T47D (cell line): ENCODE measurements around the gene FBLN2.
A peak's percentile ranks its signal among the peaks of the same experiment; 100 is the strongest.

Experiments
- DNase-seq, 2 experiments: peaks; one replicate each; pipeline versions ENCODE4 v3.0.0 to v3.0.0-alpha.2; 2011 to 2012; ENCODE audit warnings: low read depth in 1 of 2, low spot score in 1 of 2
- JUND ChIP-seq: IDR thresholded peaks from 2 replicates; pipeline ENCODE4 v1.6.1; 2012; ENCODE audit warnings: low read depth
- in situ Hi-C: cut with HindIII; loops from 2 replicates; pipeline ENCODE4 v1.10.0; 2016; ENCODE audit warnings: low sequenced_read_pairs, low pct_unique_long_range_greater_than_20kb

Gene FBLN2

DNA sequence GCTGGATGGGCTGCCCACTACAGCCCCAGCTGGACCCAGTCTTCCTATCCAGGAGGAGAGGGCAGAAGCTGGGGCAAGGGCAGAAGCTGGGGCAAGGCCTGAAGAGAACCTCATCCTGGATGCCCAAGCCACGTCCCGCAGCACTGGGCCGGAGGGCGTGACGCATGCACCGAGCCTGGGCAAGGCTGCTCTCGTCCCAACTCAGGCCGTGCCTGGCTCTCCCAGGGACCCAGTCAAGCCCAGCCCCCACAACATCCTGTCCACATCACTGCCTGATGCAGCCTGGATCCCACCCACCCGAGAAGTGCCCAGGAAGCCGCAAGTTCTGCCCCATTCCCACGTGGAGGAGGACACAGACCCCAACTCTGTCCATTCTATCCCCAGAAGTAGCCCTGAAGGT, 22.3 kb downstream of the FBLN2 start:
- in situ Hi-C loops: no loop called here
- no peak for TF ChIP-seq JUND
- no peak for DNase-seq

DNA sequence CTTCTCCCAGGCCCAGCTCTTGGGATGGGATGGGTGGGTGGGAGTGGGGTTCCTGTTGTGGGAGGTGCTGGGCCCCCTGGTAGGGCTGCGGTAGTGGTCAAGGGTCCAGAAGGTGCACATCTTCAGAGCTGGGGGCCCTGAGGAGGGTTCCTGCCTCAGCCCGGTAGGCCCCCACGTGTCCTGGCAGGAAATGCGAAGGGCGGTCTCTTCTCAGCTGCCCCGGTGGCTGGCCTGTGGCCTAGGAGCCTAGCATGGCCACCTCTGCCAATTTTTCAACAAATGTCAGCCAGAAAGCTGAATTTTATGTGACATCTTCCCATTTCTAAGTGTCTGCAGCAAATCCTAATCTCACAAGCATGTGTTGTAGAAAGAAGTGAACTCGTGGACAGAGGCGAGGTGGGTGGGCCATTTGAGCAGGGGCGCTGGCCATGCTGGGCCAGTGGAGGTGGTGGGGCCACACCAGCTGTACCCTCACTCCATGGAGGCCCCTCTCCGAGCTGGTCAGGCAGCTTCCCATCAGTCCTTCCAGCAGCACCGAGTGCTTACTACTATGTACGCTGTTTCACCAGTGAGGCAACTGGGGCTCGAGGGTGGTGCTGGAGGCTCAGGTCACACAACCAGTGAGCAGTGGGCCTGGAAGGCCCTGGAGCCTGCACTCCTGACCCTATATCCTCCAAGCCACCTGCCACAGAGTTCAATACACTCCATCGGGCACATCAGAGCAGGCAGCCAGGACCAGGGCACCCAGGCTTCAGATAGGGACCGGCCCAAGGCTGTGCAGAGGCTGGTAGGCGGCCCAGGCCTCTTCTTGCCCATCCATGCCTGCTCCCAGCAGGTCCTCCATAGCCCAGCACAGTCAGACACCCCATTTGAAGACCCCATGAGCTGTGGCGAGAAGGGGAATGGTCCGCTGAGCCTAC, 23.2 kb downstream of the FBLN2 start:
- TF ChIP-seq JUND: no peak
- in situ Hi-C loops: no loop called here
- no peak for DNase-seq

DNA sequence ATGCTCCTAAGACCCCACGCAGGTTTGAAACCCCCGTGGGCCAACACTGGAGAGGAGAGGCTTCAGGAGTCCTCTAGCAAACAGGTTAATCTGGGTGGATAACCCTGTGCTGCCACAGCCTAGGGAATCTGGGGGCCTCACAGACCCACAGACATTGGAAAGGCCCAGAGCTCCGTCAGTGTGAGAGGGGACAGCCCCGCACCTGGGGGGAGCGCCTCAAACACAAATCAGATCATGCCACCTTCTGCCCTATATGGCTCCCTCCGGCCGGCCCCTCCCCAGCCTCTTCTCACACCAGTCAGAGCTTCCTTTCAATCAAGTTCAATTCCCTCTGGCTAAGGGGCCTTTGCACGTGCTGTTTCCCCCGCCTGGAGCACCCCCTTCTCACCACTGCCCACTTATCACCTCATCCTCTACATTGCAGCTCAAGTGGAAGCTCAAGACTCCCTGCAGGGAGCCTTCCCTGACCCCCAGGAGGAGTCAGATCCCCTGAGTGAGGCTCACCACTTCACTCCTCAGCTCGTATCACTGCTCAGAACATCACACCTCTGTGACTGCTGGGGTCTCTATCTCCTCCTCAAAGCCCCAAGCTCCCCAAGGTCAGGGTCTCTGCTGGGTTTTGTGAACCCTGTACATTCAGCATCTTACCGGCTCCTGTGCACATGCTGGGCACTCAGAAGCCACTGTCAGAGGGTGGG, 24.1 kb downstream of the FBLN2 start:
- DNase-seq: no peak
- TF ChIP-seq JUND: no peak
- in situ Hi-C loops: no loop called here

DNA sequence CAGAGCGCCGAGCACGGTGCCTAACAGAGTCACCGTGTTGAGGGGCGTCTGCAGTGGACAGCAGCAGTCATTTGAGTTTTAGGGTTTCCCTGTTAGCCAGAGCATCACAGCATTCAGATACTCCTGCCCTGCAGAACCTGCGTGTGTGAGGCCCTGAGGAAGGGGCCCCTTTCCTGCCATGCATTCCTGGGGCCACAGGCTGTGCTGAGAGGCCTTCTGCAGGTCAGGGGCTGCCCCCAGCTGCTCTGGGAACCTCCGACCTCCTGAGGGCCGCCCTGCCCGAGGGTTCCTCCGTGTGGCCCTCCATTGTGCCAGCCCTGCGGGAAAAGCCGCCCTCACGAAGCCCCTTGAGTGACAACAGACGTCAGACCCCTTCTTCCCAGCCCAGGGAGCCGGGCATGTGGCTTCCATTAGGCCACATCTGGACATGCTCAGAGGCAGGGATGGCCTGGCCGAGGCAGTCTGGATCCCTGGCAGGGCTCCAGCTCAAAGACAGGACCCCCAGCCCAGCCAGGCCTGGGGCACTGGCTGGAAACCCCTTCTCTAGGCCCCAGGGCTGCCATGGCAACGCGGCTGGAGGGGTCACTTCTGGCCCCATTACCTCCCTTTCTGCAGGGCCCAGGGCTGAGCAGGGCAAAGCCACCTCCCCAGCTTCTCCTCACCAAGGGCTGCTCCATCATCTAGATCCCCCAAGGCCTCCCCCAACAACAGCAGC, 25.3 kb downstream of the FBLN2 start:
- in situ Hi-C loops: no loop called here
- DNase-seq: no peak
- TF ChIP-seq JUND: no peak

- no peak for DNase-seq
- in situ Hi-C loops: no loop called here
- no peak for TF ChIP-seq JUND
Observed at GRCh38 chr3:13574798-13575451, 26.0 kb downstream of the FBLN2 start.

DNA sequence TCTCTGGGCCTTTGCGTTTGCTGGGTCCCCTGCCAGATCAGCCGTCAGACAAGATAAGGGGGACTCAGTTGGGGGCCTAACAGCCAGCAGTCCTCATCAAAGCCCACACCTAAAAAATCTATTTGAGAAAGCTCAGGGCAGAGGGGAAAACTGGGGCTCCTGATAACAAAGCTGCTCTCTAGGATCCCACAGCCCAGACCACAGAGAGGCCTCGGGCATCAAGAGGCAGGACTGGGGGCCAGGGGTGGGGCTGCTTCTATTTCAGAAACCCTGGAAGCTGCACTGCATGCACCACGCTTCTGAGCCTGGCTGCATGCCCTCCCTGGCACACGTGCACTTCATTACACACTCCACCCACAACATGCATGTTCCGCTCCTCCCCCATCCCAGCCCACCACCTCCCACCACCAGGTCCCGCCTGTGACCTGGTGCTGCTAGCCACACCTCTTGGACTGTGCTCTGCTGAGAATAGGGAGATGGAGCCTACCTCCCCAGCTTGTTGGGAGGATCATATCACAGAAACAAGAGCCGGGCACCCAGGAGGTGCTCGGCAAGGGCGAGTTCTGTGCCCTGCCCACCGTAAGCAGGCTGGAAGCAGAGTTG, 26.6 kb downstream of the FBLN2 start:
- in situ Hi-C loops: no loop called here
- no peak for DNase-seq
- no peak for TF ChIP-seq JUND

DNA sequence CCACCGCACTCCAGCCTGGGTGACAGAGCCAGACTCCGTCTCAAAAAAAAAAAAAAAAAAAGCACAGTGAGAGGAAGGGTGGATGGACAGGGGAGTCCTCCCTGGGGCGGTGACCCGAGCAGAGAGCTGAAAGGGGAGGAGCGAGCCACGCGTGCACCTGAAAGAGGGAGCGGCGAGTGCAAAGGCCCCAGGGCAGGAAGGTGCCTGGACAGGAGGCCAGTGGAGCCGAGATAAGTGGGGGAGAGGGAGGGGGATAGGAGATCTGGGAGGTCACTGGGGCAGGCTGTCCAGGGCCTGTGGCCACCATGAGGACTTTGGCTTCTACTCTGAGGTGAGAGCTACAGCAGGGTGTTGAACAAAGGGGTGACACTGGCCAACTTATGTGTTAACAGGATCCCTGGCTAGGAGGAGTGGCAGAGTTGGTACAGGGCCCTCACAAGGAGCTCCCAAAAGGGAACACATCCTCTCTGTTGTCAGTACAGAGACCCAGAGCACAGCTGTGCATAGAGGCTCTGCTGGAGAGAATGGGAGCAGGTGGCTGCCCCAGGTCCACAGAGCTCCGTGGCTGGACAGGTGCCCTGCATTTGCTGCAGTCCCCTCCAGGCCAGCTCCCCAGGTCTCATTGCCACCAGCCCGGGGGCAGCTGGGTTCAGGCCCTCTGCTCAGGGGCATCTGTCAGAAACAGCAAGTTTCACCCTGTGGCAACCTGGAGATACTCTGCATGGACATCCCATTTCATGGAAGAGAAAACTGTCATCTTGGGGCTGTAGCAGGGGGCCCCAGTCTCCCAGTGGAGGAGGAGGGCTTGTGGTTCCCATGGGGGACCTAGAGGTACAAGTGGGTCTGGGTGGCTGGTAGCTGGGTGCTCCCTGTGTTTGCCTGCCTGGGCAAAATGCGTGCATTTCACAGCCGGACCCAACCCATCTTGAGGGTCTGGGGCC, 28.5 kb downstream of the FBLN2 start:
- no peak for TF ChIP-seq JUND
- DNase-seq: no peak
- in situ Hi-C loops: no loop called here

DNA sequence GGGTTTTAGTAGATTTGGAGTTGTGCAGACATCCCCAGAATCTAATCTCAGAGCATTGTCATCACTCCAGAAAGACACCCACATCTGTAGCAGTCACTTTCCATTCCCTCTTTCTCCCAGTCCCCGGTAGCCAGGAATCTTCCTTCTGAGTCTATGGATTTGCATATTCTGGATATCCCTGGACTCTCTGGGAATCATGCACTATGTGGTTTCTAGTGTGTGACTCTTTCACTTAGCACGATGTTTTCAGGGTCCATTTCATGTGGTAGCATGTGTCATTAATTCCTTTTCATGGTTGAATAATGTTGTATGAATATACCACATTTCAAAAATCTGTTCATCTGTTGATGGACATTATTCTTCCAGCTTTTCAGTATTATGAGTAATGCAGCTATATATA, 29.3 kb downstream of the FBLN2 start:
- no peak for DNase-seq
- in situ Hi-C loops: no loop called here
- no peak for TF ChIP-seq JUND

GRCh38 chr3:13579063-13579462, 30.1 kb downstream of the FBLN2 start:
- DNase-seq: no peak
- in situ Hi-C loops: no loop called here
- no peak for TF ChIP-seq JUND

DNA sequence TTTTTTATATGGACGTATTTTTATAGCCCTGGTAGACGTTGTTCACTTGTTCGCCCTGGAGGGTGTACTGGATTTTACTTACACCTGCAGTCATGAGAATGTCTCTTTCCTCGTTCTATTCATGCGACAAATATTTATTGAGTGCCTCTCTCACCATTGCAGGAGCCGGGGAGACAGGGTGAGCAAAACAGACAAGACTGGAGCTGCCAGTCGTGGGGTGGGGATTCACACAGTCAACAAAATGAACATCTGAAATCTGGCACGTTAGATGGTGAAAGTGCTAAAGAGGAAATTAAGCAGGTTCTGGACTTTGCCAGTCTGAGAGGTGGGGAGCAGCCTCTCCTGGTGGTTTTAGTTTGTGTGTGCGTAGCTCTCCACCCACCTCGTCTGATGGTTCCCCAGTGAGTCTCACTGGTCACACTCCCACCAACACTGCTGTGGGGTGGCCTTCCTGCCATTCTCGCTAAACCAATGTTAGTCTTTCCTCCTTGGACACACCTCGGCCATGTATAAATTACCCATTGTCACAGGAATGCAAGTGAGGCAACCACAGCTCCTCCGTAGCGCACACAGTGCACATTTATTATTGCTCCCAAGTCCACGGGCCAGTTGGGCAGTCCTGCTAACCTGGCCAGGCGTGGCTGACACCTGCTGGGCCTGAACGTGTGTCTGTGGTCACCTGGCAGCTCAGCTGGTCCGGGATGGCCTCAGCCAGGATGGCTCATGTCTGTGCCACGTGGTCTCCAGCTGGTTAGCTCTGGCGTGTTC, 31.5 kb downstream of the FBLN2 start:
- in situ Hi-C loops: no loop called here
- no peak for TF ChIP-seq JUND
- DNase-seq: peak; percentile 61 to 81
